ENCODE measurements around the gene PDZD7. TPM values are rescaled to one million over a fixed set of nuclear protein-coding genes. Genes with fewer than 3 reads are reported as not detected.

Gene PDZD7
- total RNA-seq, 1 donor from 2014 or later: 1.6 TPM

- H3K9me3 ChIP-seq: no peaks in the 10 kb centered on the region
- peaks cover 4% of the 10 kb centered on the region for H3K4me1 ChIP-seq
- no peak for DNase-seq
- ATAC-seq: no peak
- no peak overlapping the region for H3K4me3 ChIP-seq
- peaks cover 17% of the 10 kb centered on the region for H3K27me3 ChIP-seq
- intact Hi-C loops (cut with DNase I): no loop called here
- no peaks in the 10 kb centered on the region for H3K36me3 ChIP-seq
- no peak for TF ChIP-seq CTCF (IDR thresholded peaks at IDR 0.05)
- no peak overlapping the region for H3K27ac ChIP-seq
Measured at GRCh38 chr10:101019440-101019703, 11.6 kb downstream of the PDZD7 start.

GRCh38 chr10:101018600-101019439, 12.1 kb downstream of the PDZD7 start:
- no peak overlapping the region for H3K4me3 ChIP-seq

GRCh38 chr10:101018118-101018599, 12.8 kb downstream of the PDZD7 start:
- no peak for TF ChIP-seq CTCF (IDR thresholded peaks at IDR 0.05)
- ATAC-seq: no peak

More at GRCh38 chr10:101018600-101019439, 12.1 kb downstream of the PDZD7 start:
- H3K27ac ChIP-seq: no peak overlapping the region
- no peaks in the 10 kb centered on the region for H3K36me3 ChIP-seq
- no peaks in the 10 kb centered on the region for H3K9me3 ChIP-seq
- ATAC-seq (peak; percentile 86), DNase-seq (peak; percentile 92)
- intact Hi-C loops (cut with DNase I): no loop called here
- peak; percentile 72 for TF ChIP-seq CTCF (IDR thresholded peaks at IDR 0.05)
- peaks cover 17% of the 10 kb centered on the region for H3K27me3 ChIP-seq
- H3K4me1 ChIP-seq: peaks cover 9% of the 10 kb centered on the region

GRCh38 chr10:101016814-101017213, 14.1 kb downstream of the PDZD7 start:
- DNase-seq: no peak
- intact Hi-C loops (cut with DNase I): no loop called here

More at GRCh38 chr10:101018118-101018599, 12.8 kb downstream of the PDZD7 start:
- intact Hi-C loops (cut with DNase I): no loop called here
- H3K4me1 ChIP-seq: peaks cover 16% of the 10 kb centered on the region
- H3K9me3 ChIP-seq: no peaks in the 10 kb centered on the region
- no peak overlapping the region for H3K4me3 ChIP-seq
- H3K27me3 ChIP-seq: peaks cover 17% of the 10 kb centered on the region
- H3K27ac ChIP-seq: no peak overlapping the region
- no peak for DNase-seq
- no peaks in the 10 kb centered on the region for H3K36me3 ChIP-seq

GRCh38 chr10:101015582-101015973, 15.4 kb downstream of the PDZD7 start:
- no peak overlapping the region for H3K4me3 ChIP-seq
- TF ChIP-seq CTCF (IDR thresholded peaks at IDR 0.05): no peak
- H3K4me1 ChIP-seq: peaks cover 24% of the 10 kb centered on the region
- DNase-seq: no peak
- H3K36me3 ChIP-seq: no peaks in the 10 kb centered on the region
- intact Hi-C loops (cut with DNase I): no loop called here
- no peak for ATAC-seq
- H3K27ac ChIP-seq: no peak overlapping the region
- no peaks in the 10 kb centered on the region for H3K9me3 ChIP-seq
- peaks cover 17% of the 10 kb centered on the region for H3K27me3 ChIP-seq

More at GRCh38 chr10:101016814-101017213, 14.1 kb downstream of the PDZD7 start:
- Histone ChIP-seq H3K36me3 (no peaks in the 10 kb centered on the region), H3K27ac (no peak overlapping the region), H3K4me3 (no peak overlapping the region), H3K4me1 (peaks cover 24% of the 10 kb centered on the region), H3K27me3 (peaks cover 17% of the 10 kb centered on the region), H3K9me3 (no peaks in the 10 kb centered on the region)
- TF ChIP-seq CTCF (IDR thresholded peaks at IDR 0.05): no peak
- no peak for ATAC-seq
